ENCODE measurements around the gene ISLR.

Gene ISLR

GRCh38 chr15:74131628-74132413, 41.7 kb upstream of the ISLR start:
- Histone ChIP-seq H3K79me2 (ENCODE audit: insufficient read depth, low read length) (no peaks in the 10 kb centered on the region), H3K27me3 (ENCODE audit: insufficient read depth, low read length) (no peaks in the 10 kb centered on the region), H3K9me2 (ENCODE audit: low read depth, low read length) (no peaks in the 10 kb centered on the region), H3K4me1 (ENCODE audit: insufficient read depth, low read length, severe bottlenecking) (no peaks in the 10 kb centered on the region), H3F3A (ENCODE audit: insufficient read depth, low read length) (no peaks in the 10 kb centered on the region), H3K4me3 (ENCODE audit: low read depth, low read length, poor library complexity, severe bottlenecking) (no peak overlapping the region), H3K9ac (ENCODE audit: low read length) (no peak overlapping the region), H3K9me3 (ENCODE audit: low read length) (no peaks in the 10 kb centered on the region), H3K4me2 (ENCODE audit: low read length) (no peak overlapping the region), H4K20me1 (ENCODE audit: insufficient read depth, low read length) (no peaks in the 10 kb centered on the region), H3K27ac (ENCODE audit: low read depth, low read length, poor library complexity, severe bottlenecking) (no peak overlapping the region), H3K36me3 (ENCODE audit: insufficient read depth, low read length) (no peaks in the 10 kb centered on the region), H2AFZ (ENCODE audit: low read length) (no peak overlapping the region)
- TF ChIP-seq CTCF (IDR thresholded peaks at IDR 0.05; ENCODE audit: low read length) (no peak), EZH2 (IDR thresholded peaks at IDR 0.05; ENCODE audit: borderline replicate concordance, low read length) (no peak)

GRCh38 chr15:74132681-74133651, 40.5 kb upstream of the ISLR start:
- Histone ChIP-seq H2AFZ (ENCODE audit: low read length) (no peak overlapping the region), H3K4me2 (ENCODE audit: low read length) (no peak overlapping the region), H3F3A (ENCODE audit: insufficient read depth, low read length) (no peaks in the 10 kb centered on the region), H3K9ac (ENCODE audit: low read length) (no peak overlapping the region), H3K27me3 (ENCODE audit: insufficient read depth, low read length) (no peaks in the 10 kb centered on the region), H3K79me2 (ENCODE audit: insufficient read depth, low read length) (no peaks in the 10 kb centered on the region), H3K27ac (ENCODE audit: low read depth, low read length, poor library complexity, severe bottlenecking) (no peak overlapping the region), H3K36me3 (ENCODE audit: insufficient read depth, low read length) (no peaks in the 10 kb centered on the region), H4K20me1 (ENCODE audit: insufficient read depth, low read length) (no peaks in the 10 kb centered on the region), H3K9me2 (ENCODE audit: low read depth, low read length) (no peaks in the 10 kb centered on the region), H3K9me3 (ENCODE audit: low read length) (no peaks in the 10 kb centered on the region), H3K4me3 (ENCODE audit: low read depth, low read length, poor library complexity, severe bottlenecking) (no peak overlapping the region), H3K4me1 (ENCODE audit: insufficient read depth, low read length, severe bottlenecking) (no peaks in the 10 kb centered on the region)
- no peak for TF ChIP-seq CTCF (IDR thresholded peaks at IDR 0.05; ENCODE audit: low read length)
- no peak for TF ChIP-seq EZH2 (IDR thresholded peaks at IDR 0.05; ENCODE audit: borderline replicate concordance, low read length)

- H2AFZ ChIP-seq (ENCODE audit: low read length) = no peak overlapping the region
- no peaks in the 10 kb centered on the region for H3K79me2 ChIP-seq (ENCODE audit: insufficient read depth, low read length)
- H4K20me1 ChIP-seq (ENCODE audit: insufficient read depth, low read length) = no peaks in the 10 kb centered on the region
- H3K9ac ChIP-seq (ENCODE audit: low read length) = no peak overlapping the region
- H3F3A ChIP-seq (ENCODE audit: insufficient read depth, low read length) = no peaks in the 10 kb centered on the region
- H3K36me3 ChIP-seq (ENCODE audit: insufficient read depth, low read length) = no peaks in the 10 kb centered on the region
- H3K9me3 ChIP-seq (ENCODE audit: low read length) = no peaks in the 10 kb centered on the region
- no peak overlapping the region for H3K4me3 ChIP-seq (ENCODE audit: low read depth, low read length, poor library complexity, severe bottlenecking)
- no peak overlapping the region for H3K4me2 ChIP-seq (ENCODE audit: low read length)
- no peaks in the 10 kb centered on the region; the same call in 1 of the 2 replicates for H3K27me3 ChIP-seq (ENCODE audit: insufficient read depth, low read length)
- TF ChIP-seq CTCF (IDR thresholded peaks at IDR 0.05; ENCODE audit: low read length) (no peak), EZH2 (IDR thresholded peaks at IDR 0.05; ENCODE audit: borderline replicate concordance, low read length) (no peak)
- H3K27ac ChIP-seq (ENCODE audit: low read depth, low read length, poor library complexity, severe bottlenecking) = no peak overlapping the region
- no peaks in the 10 kb centered on the region for H3K4me1 ChIP-seq (ENCODE audit: insufficient read depth, low read length, severe bottlenecking)
- H3K9me2 ChIP-seq (ENCODE audit: low read depth, low read length) = no peaks in the 10 kb centered on the region
These were observed 39.7 kb upstream of the ISLR start for GRCh38 chr15:74133694-74134386.
